ENCODE measurements around the gene TNFRSF9. TPM values are rescaled to one million over a fixed set of nuclear protein-coding genes. Genes with fewer than 3 reads are reported as not detected.

TNFRSF9 gene
- total and polyA plus RNA-seq, 2 experiments from 2014 or later, result 0.08 to 1.2 TPM

- no peak for DNase-seq (ENCODE audit: low spot score)
- H3K4me3 ChIP-seq, result no peak overlapping the region
- H3K27ac ChIP-seq, result no peak overlapping the region
- H3K27me3 ChIP-seq, result no peaks in the 10 kb centered on the region
- no peaks in the 10 kb centered on the region for H3K9me3 ChIP-seq (ENCODE audit: low read depth)
- H3K36me3 ChIP-seq (replicated peaks; ENCODE audit: insufficient read depth, low read depth), result no peaks in the 10 kb centered on the region
- no peaks in the 10 kb centered on the region for H3K4me1 ChIP-seq (ENCODE audit: insufficient read depth)
- 52% methylated on average over 1 of the region's 1 CpG for WGBS (ENCODE audit: low lambda C conversion rate, missing lambda C conversion rate)
- H3K9me2 ChIP-seq (replicated peaks; ENCODE audit: insufficient read depth), result no peaks in the 10 kb centered on the region
- H2AFZ ChIP-seq, result no peak overlapping the region
- no peak overlapping the region for H3K4me2 ChIP-seq
- H3K79me2 ChIP-seq, result no peaks in the 10 kb centered on the region
- no peak for TF ChIP-seq EZH2 (IDR thresholded peaks at IDR 0.05; ENCODE audit: borderline replicate concordance)
- TF ChIP-seq EZH2phosphoT487 (IDR thresholded peaks at IDR 0.05; ENCODE audit: low read depth, severe bottlenecking, unreplicated experiment), result no peak
- no peak for TF ChIP-seq CTCF (IDR thresholded peaks at IDR 0.05; ENCODE audit: poor library complexity)
- H4K20me1 ChIP-seq (ENCODE audit: insufficient read depth, poor library complexity, severe bottlenecking), result no peaks in the 10 kb centered on the region
These were observed 62.6 kb downstream of the TNFRSF9 start for GRCh38 chr1:7878027-7878426.

- DNase-seq (ENCODE audit: low spot score), result no peak
- no peak overlapping the region for H3K4me2 ChIP-seq
- no peak overlapping the region for H3K27ac ChIP-seq
- no peaks in the 10 kb centered on the region for H4K20me1 ChIP-seq (ENCODE audit: insufficient read depth, poor library complexity, severe bottlenecking)
- H3K27me3 ChIP-seq, result no peaks in the 10 kb centered on the region
- H3K9me2 ChIP-seq (replicated peaks; ENCODE audit: insufficient read depth), result no peaks in the 10 kb centered on the region
- no peak overlapping the region for H3K4me3 ChIP-seq
- H3K36me3 ChIP-seq (replicated peaks; ENCODE audit: insufficient read depth, low read depth), result no peaks in the 10 kb centered on the region
- no peaks in the 10 kb centered on the region for H3K9me3 ChIP-seq (ENCODE audit: low read depth)
- H2AFZ ChIP-seq, result no peak overlapping the region
- 87% methylated on average over 11 of the region's 11 CpGs for WGBS (ENCODE audit: low lambda C conversion rate, missing lambda C conversion rate)
- H3K4me1 ChIP-seq (ENCODE audit: insufficient read depth), result no peaks in the 10 kb centered on the region
- TF ChIP-seq EZH2phosphoT487 (IDR thresholded peaks at IDR 0.05; ENCODE audit: low read depth, severe bottlenecking, unreplicated experiment) (no peak), CTCF (IDR thresholded peaks at IDR 0.05; ENCODE audit: poor library complexity) (no peak), EZH2 (IDR thresholded peaks at IDR 0.05; ENCODE audit: borderline replicate concordance) (no peak)
- H3K79me2 ChIP-seq, result no peaks in the 10 kb centered on the region
These were observed 66.5 kb downstream of the TNFRSF9 start for GRCh38 chr1:7873801-7874795.

- Histone ChIP-seq H4K20me1 (ENCODE audit: insufficient read depth, poor library complexity, severe bottlenecking) (no peaks in the 10 kb centered on the region), H3K27me3 (no peaks in the 10 kb centered on the region), H2AFZ (no peak overlapping the region), H3K9me3 (ENCODE audit: low read depth) (no peaks in the 10 kb centered on the region), H3K79me2 (no peaks in the 10 kb centered on the region), H3K9me2 (replicated peaks; ENCODE audit: insufficient read depth) (no peaks in the 10 kb centered on the region), H3K27ac (no peak overlapping the region), H3K4me2 (no peak overlapping the region), H3K4me3 (no peak overlapping the region), H3K36me3 (replicated peaks; ENCODE audit: insufficient read depth, low read depth) (no peaks in the 10 kb centered on the region), H3K4me1 (ENCODE audit: insufficient read depth) (no peaks in the 10 kb centered on the region)
- no peak for DNase-seq (ENCODE audit: low spot score)
- TF ChIP-seq CTCF (IDR thresholded peaks at IDR 0.05; ENCODE audit: poor library complexity) (no peak), EZH2 (IDR thresholded peaks at IDR 0.05; ENCODE audit: borderline replicate concordance) (no peak), EZH2phosphoT487 (IDR thresholded peaks at IDR 0.05; ENCODE audit: low read depth, severe bottlenecking, unreplicated experiment) (no peak)
- 84% methylated on average over 6 of the region's 6 CpGs for WGBS (ENCODE audit: low lambda C conversion rate, missing lambda C conversion rate)
These were observed 69.5 kb downstream of the TNFRSF9 start for GRCh38 chr1:7871136-7871535.

Measured in hepatocyte (in vitro differentiated cells).